Prostate gland (tissue), 2 donors: ENCODE results near the gene ANXA2R. TPM values are rescaled to one million over a fixed set of nuclear protein-coding genes. Genes with fewer than 3 reads are reported as not detected.

Experiments
- DNase-seq: peaks from one replicate; pipeline ENCODE4 v3.0.0-alpha.2; 2019; ENCODE audit warnings: low spot score
- H3K27ac ChIP-seq, 2 donors: fragments of 200-600 bp; sonication (generic); 2 replicates each; pipeline ENCODE4 v1.5.1; 2017 to 2019
- H3K27me3 ChIP-seq: fragments of 200-600 bp; sonication (generic); replicated peaks from 2 replicates; pipeline ENCODE4 v1.5.1; 2019; ENCODE audit not compliant: insufficient read depth
- H3K36me3 ChIP-seq, 2 donors: fragments of 200-600 bp; sonication (generic); 1 replicate in 1 of 2; 2 replicates in 1 of 2; pipeline versions ENCODE4 v1.5.1 to v1.8.1; 2017 to 2019
- H3K4me1 ChIP-seq: fragments of 200-600 bp; sonication (generic); replicated peaks from 2 replicates; pipeline ENCODE4 v1.5.1; 2019
- H3K4me3 ChIP-seq, 2 donors: fragments of 200-600 bp; sonication (generic); 2 replicates each; pipeline ENCODE4 v1.5.1; 2017 to 2019
- H3K9me3 ChIP-seq: fragments of 200-600 bp; sonication (generic); 2 replicates; pipeline ENCODE4 v1.5.1; 2017
- CTCF ChIP-seq, 4 experiments: fragments of 200-600 bp in 2 of 4; fragments of 450-650 bp in 2 of 4; sonication (generic) in 2 of 4; IDR thresholded peaks; 1 replicate in 3 of 4; 2 replicates in 1 of 4; pipeline ENCODE4 v1.5.1; 2016 to 2019; ENCODE audit warnings: antibody characterized with exemption in 4 of 4, mild to moderate bottlenecking in 2 of 4, moderate library complexity in 2 of 4
- POLR2A ChIP-seq: fragments of 450-650 bp; IDR thresholded peaks from one replicate; pipeline ENCODE4 v1.6.1; 2016; ENCODE audit warnings: antibody characterized with exemption, mild to moderate bottlenecking
- POLR2AphosphoS5 ChIP-seq: sonication (generic); formaldehyde crosslinking; IDR thresholded peaks from one replicate; pipeline ENCODE4 v1.6.1; 2017; ENCODE audit warnings: antibody characterized with exemption
- WGBS: methylation state at CpG from one replicate; pipeline ENCODE4 v1.1.5; 2018; 5-methylcytosine and 5-hydroxymethylcytosine counted together
- intact Hi-C: fragments of 100-400 bp; cut with DNase I; formaldehyde crosslinking; loops from one replicate; pipeline ENCODE4 v1.14.2; 2022
- total RNA-seq, 2 donors: library from RNA; depleted of rRNA; stranded (reverse); fragments of >200 nt; gene quantifications; one replicate each; pipeline ENCODE4 v1.1.0, GENCODE V29; 2016

Gene ANXA2R
- total RNA-seq, 2 donors from 2014 or later: 4.5 to 5.3 TPM

- H3K36me3 ChIP-seq: no peaks in the 10 kb centered on the region
- 63% methylated on average over 5 of the region's 5 CpGs for WGBS
- no peaks in the 10 kb centered on the region for H3K27me3 ChIP-seq
- intact Hi-C loops: no loop called here
- TF ChIP-seq POLR2AphosphoS5 (no peak), CTCF (IDR thresholded peaks at IDR 0.05) (no peak), POLR2A (no peak)
- no peak overlapping the region for H3K27ac ChIP-seq
- no peak overlapping the region for H3K4me3 ChIP-seq
- H3K9me3 ChIP-seq: no peaks in the 10 kb centered on the region
- H3K4me1 ChIP-seq: no peaks in the 10 kb centered on the region
- no peak for DNase-seq
These were observed 9.1 kb upstream of the ANXA2R start for GRCh38 chr5:43049236-43049635.

GRCh38 chr5:43046474-43046873 lies 6.4 kb upstream of the ANXA2R start:
- no peak for DNase-seq
- H3K36me3 ChIP-seq: no peaks in the 10 kb centered on the region
- intact Hi-C loops: no loop called here
- H3K9me3 ChIP-seq: no peaks in the 10 kb centered on the region
- H3K27me3 ChIP-seq: no peaks in the 10 kb centered on the region
- WGBS: 94% methylated on average over 1 of the region's 1 CpG
- no peak overlapping the region for H3K4me3 ChIP-seq
- no peaks in the 10 kb centered on the region for H3K4me1 ChIP-seq
- TF ChIP-seq CTCF (IDR thresholded peaks at IDR 0.05): no peak
- TF ChIP-seq POLR2A: no peak
- no peak for TF ChIP-seq POLR2AphosphoS5
- no peak overlapping the region for H3K27ac ChIP-seq

GRCh38 chr5:43045236-43045635 lies 5.1 kb upstream of the ANXA2R start:
- no peak for TF ChIP-seq CTCF (IDR thresholded peaks at IDR 0.05)
- no peak for TF ChIP-seq POLR2A
- no peak for TF ChIP-seq POLR2AphosphoS5
- Histone ChIP-seq H3K9me3 (no peaks in the 10 kb centered on the region), H3K27me3 (no peaks in the 10 kb centered on the region), H3K4me1 (no peaks in the 10 kb centered on the region), H3K4me3 (no peak overlapping the region), H3K36me3 (no peaks in the 10 kb centered on the region), H3K27ac (peak overlapping the region in 1 of 2 donors; percentile 73)
- DNase-seq: no peak
- 73% methylated on average over 4 of the region's 4 CpGs for WGBS
- intact Hi-C loops: no loop called here

GRCh38 chr5:43044181-43044914 lies 4.2 kb upstream of the ANXA2R start:
- no peaks in the 10 kb centered on the region for H3K27me3 ChIP-seq
- intact Hi-C loops: loop anchor here (1.0 to 5.0 kb wide), 4 partner anchors 23 to 137 kb away; partner anchors contain the start of gene ZNF131
- peak overlapping the region in 1 of 2 donors; percentile 21 for H3K4me3 ChIP-seq
- no peaks in the 10 kb centered on the region for H3K36me3 ChIP-seq
- WGBS: 44% methylated on average over 26 of the region's 26 CpGs
- no peak for DNase-seq
- no peaks in the 10 kb centered on the region for H3K9me3 ChIP-seq
- no peak for TF ChIP-seq POLR2A
- peak; percentile 17 for TF ChIP-seq POLR2AphosphoS5
- TF ChIP-seq CTCF (IDR thresholded peaks at IDR 0.05): no peak
- H3K27ac ChIP-seq: peak overlapping the region; percentile 42 to 73
- H3K4me1 ChIP-seq: no peaks in the 10 kb centered on the region

GRCh38 chr5:43043400-43043756 lies 3.3 kb upstream of the ANXA2R start:
- Histone ChIP-seq H3K4me3 (peak overlapping the region; percentile 49 to 51), H3K4me1 (no peaks in the 10 kb centered on the region), H3K36me3 (no peaks in the 10 kb centered on the region), H3K27me3 (no peaks in the 10 kb centered on the region), H3K27ac (peak overlapping the region; percentile 94 to 98), H3K9me3 (no peaks in the 10 kb centered on the region)
- TF ChIP-seq CTCF (IDR thresholded peaks at IDR 0.05) (no peak), POLR2A (no peak), POLR2AphosphoS5 (no peak)
- intact Hi-C loops: loop anchor here (5.0 kb wide), 3 partner anchors 51 to 136 kb away; partner anchors contain the start of gene ZNF131
- DNase-seq: no peak
- 11% methylated on average over 7 of the region's 7 CpGs for WGBS
